CD4-positive, alpha-beta memory T cell (primary cell): ENCODE results near the gene C15orf39. TPM values are rescaled to one million over a fixed set of nuclear protein-coding genes. Genes with fewer than 3 reads are reported as not detected.

Experiments
- CTCF ChIA-PET: fragments of 350-600 bp; sonication (Branson Sonifier 250); formaldehyde crosslinking; loops from one replicate; lab custom pipeline; 2021; ENCODE audit warnings: inconsistent platforms; ENCODE audit not compliant: partially characterized antibody; lab: Charles Lee
- POLR2A ChIA-PET: fragments of 350-600 bp; sonication (Branson Sonifier 250); formaldehyde crosslinking; loops from one replicate; lab custom pipeline; 2021; ENCODE audit not compliant: partially characterized antibody; lab: Charles Lee
- DNase-seq, 5 donors: peaks; one replicate each; pipeline versions ENCODE4 v3.0.0 to v3.0.0-alpha.2; 2020 to 2022; ENCODE audit warnings: mixed read lengths in 1 of 5
- H3K27ac ChIP-seq: one replicate; pipeline ENCODE4 v1.7.0; 2013; ENCODE audit warnings: low read depth, low read length
- H3K27me3 ChIP-seq: 2 replicates; pipeline ENCODE4 v1.7.0; 2013; ENCODE audit warnings: mild to moderate bottlenecking, low read length, moderate library complexity; ENCODE audit not compliant: insufficient read depth
- H3K36me3 ChIP-seq: 2 replicates; pipeline ENCODE4 v1.7.0; 2013; ENCODE audit warnings: mild to moderate bottlenecking, low read length, moderate library complexity; ENCODE audit not compliant: insufficient read depth
- H3K4me1 ChIP-seq: 2 replicates; pipeline ENCODE4 v1.7.0; 2013; ENCODE audit warnings: mild to moderate bottlenecking, low read length, moderate library complexity; ENCODE audit not compliant: insufficient read depth
- H3K4me3 ChIP-seq, 2 donors: one replicate each; pipeline ENCODE4 v1.7.0; 2013; ENCODE audit warnings: low read length in 2 of 2, mild to moderate bottlenecking in 1 of 2
- H3K9me3 ChIP-seq, 2 donors: one replicate each; pipeline ENCODE4 v1.7.0; 2013; ENCODE audit warnings: low read length in 2 of 2, control low read depth in 1 of 2; ENCODE audit not compliant: control insufficient read depth in 1 of 2
- H3K27ac Mint-ChIP-seq, 7 donors: one replicate each; pipeline ENCODE4 v1.8.0; 2020 to 2021; ENCODE audit warnings: mixed read lengths in 7 of 7, mild to moderate bottlenecking in 6 of 7, inconsistent platforms in 3 of 7, moderate library complexity in 3 of 7
- H3K27me3 Mint-ChIP-seq, 2 donors: one replicate each; pipeline ENCODE4 v1.8.0; 2020 to 2021; ENCODE audit warnings: mixed read lengths in 2 of 2
- H3K36me3 Mint-ChIP-seq, 2 donors: one replicate each; pipeline ENCODE4 v1.8.0; 2020 to 2021; ENCODE audit warnings: mixed read lengths in 2 of 2, inconsistent platforms in 1 of 2, mild to moderate bottlenecking in 1 of 2
- H3K4me1 Mint-ChIP-seq, 4 donors: one replicate each; pipeline ENCODE4 v1.8.0; 2020 to 2021; ENCODE audit warnings: mixed read lengths in 4 of 4, mild to moderate bottlenecking in 1 of 4
- H3K4me3 Mint-ChIP-seq, 8 donors: one replicate each; pipeline ENCODE4 v1.8.0; 2020 to 2021; ENCODE audit warnings: mixed read lengths in 8 of 8, mild to moderate bottlenecking in 7 of 8, moderate library complexity in 6 of 8, inconsistent platforms in 3 of 8
- H3K9me3 Mint-ChIP-seq, 8 donors: one replicate each; pipeline ENCODE4 v1.8.0; 2020 to 2021; ENCODE audit warnings: mixed read lengths in 8 of 8, mild to moderate bottlenecking in 5 of 8, inconsistent platforms in 3 of 8, moderate library complexity in 1 of 8
- intact Hi-C: fragments of 100-400 bp; cut with micrococcal nuclease; formaldehyde crosslinking; loops from one replicate; pipeline ENCODE4 v1.15.1; 2023
- polyA plus RNA-seq, 2 donors: library from polyadenylated mRNA; unstranded; fragments of 300-500 nt; fragmentation: Illumina TruSeq; gene quantifications; one replicate each; pipeline ENCODE4 v1.2.3, GENCODE V29; 2021
- total RNA-seq, 2 experiments: library from RNA; stranded (reverse); gene quantifications; one replicate each; pipeline ENCODE4 v1.2.3, GENCODE V29; 2021

C15orf39 gene
- total and polyA plus RNA-seq, 4 experiments from 2014 or later: 0.36 to 27.0 (median 15.2) TPM

GRCh38 chr15:75193976-75194375, 7.7 kb upstream of the C15orf39 start:
- no peak overlapping the region for H3K4me3 Mint-ChIP-seq
- H3K4me1 Mint-ChIP-seq: peaks cover 0 to 2% (median 0%) of the 10 kb centered on the region in 4 donors
- H3K9me3 Mint-ChIP-seq: no peaks in the 10 kb centered on the region
- Histone ChIP-seq H3K27ac (no peak overlapping the region), H3K4me1 (no peaks in the 10 kb centered on the region), H3K4me3 (no peak overlapping the region), H3K9me3 (no peaks in the 10 kb centered on the region), H3K36me3 (no peaks in the 10 kb centered on the region), H3K27me3 (no peaks in the 10 kb centered on the region)
- no peaks in the 10 kb centered on the region for H3K36me3 Mint-ChIP-seq
- DNase-seq: no peak
- ChIA-PET CTCF (no interaction called here), POLR2A (interaction anchor here (1.3 kb wide), 1 partner anchor 21 kb away, joined by 3 read pairs; no protein-coding TSS in a partner anchor)
- intact Hi-C loops: no loop called here
- peaks cover 0 to 4% of the 10 kb centered on the region in 2 donors for H3K27me3 Mint-ChIP-seq
- H3K27ac Mint-ChIP-seq: no peak overlapping the region

- Mint-ChIP-seq H3K27me3 (peaks cover 0 to 2% of the 10 kb centered on the region in 2 donors), H3K27ac (no peak overlapping the region), H3K4me1 (peaks cover 0 to 6% (median 0%) of the 10 kb centered on the region in 4 donors), H3K4me3 (no peak overlapping the region), H3K36me3 (no peaks in the 10 kb centered on the region), H3K9me3 (no peaks in the 10 kb centered on the region)
- no peak overlapping the region for H3K27ac ChIP-seq
- no peaks in the 10 kb centered on the region for H3K4me1 ChIP-seq
- H3K36me3 ChIP-seq: no peaks in the 10 kb centered on the region
- H3K27me3 ChIP-seq: no peaks in the 10 kb centered on the region
- H3K9me3 ChIP-seq: no peaks in the 10 kb centered on the region
- intact Hi-C loops: no loop called here
- POLR2A ChIA-PET: interaction anchor here (1.3 kb wide), 1 partner anchor 21 kb away, joined by 3 read pairs; no protein-coding TSS in a partner anchor
- no peak overlapping the region for H3K4me3 ChIP-seq
- CTCF ChIA-PET: no interaction called here
- DNase-seq: no peak
Observed at GRCh38 chr15:75194397-75194796, 7.3 kb upstream of the C15orf39 start.

- no peak overlapping the region for H3K4me3 Mint-ChIP-seq
- no peak overlapping the region for H3K4me3 ChIP-seq
- POLR2A ChIA-PET: no interaction called here
- no peaks in the 10 kb centered on the region for H3K9me3 ChIP-seq
- no peaks in the 10 kb centered on the region for H3K27me3 ChIP-seq
- H3K27ac Mint-ChIP-seq: no peak overlapping the region
- H3K4me1 ChIP-seq: peaks cover 3% of the 10 kb centered on the region
- no peak overlapping the region for H3K27ac ChIP-seq
- no peaks in the 10 kb centered on the region for H3K36me3 Mint-ChIP-seq
- CTCF ChIA-PET: no interaction called here
- no peak for DNase-seq
- H3K9me3 Mint-ChIP-seq: no peaks in the 10 kb centered on the region
- no peaks in the 10 kb centered on the region for H3K36me3 ChIP-seq
- peaks cover 0 to 15% (median 2%) of the 10 kb centered on the region in 4 donors for H3K4me1 Mint-ChIP-seq
- intact Hi-C loops: no loop called here
- no peaks in the 10 kb centered on the region for H3K27me3 Mint-ChIP-seq
Observed at GRCh38 chr15:75195122-75195765, 6.4 kb upstream of the C15orf39 start.

GRCh38 chr15:75195766-75196241, 5.9 kb upstream of the C15orf39 start:
- no peaks in the 10 kb centered on the region for H3K9me3 Mint-ChIP-seq

GRCh38 chr15:75197062-75197630, 4.5 kb upstream of the C15orf39 start:
- Histone ChIP-seq H3K36me3 (no peaks in the 10 kb centered on the region), H3K27me3 (no peaks in the 10 kb centered on the region), H3K9me3 (no peaks in the 10 kb centered on the region), H3K4me1 (peaks cover 16% of the 10 kb centered on the region), H3K27ac (no peak overlapping the region), H3K4me3 (no peak overlapping the region)
- Mint-ChIP-seq H3K27ac (no peak overlapping the region), H3K9me3 (no peaks in the 10 kb centered on the region), H3K4me1 (peaks cover 6 to 28% (median 10%) of the 10 kb centered on the region in 4 donors), H3K4me3 (no peak overlapping the region), H3K36me3 (peaks cover 0 to 2% of the 10 kb centered on the region in 2 donors), H3K27me3 (no peaks in the 10 kb centered on the region)
- POLR2A ChIA-PET: interaction anchor here (0.6 kb wide), 1 partner anchor 322 kb away, joined by 4 read pairs; no protein-coding TSS in a partner anchor
- CTCF ChIA-PET: interaction anchor here (1.3 kb wide), 1 partner anchor 167 kb away, joined by 3 read pairs; no protein-coding TSS in a partner anchor
- no peak for DNase-seq
- intact Hi-C loops: no loop called here

More at GRCh38 chr15:75195766-75196241, 5.9 kb upstream of the C15orf39 start:
- H3K4me3 ChIP-seq: no peak overlapping the region
- no peaks in the 10 kb centered on the region for H3K27me3 Mint-ChIP-seq
- ChIA-PET POLR2A (no interaction called here), CTCF (interaction anchor here (1.3 kb wide), 1 partner anchor 166 kb away, joined by 3 read pairs; no protein-coding TSS in a partner anchor)
- H3K9me3 ChIP-seq: no peaks in the 10 kb centered on the region
- H3K36me3 ChIP-seq: no peaks in the 10 kb centered on the region
- intact Hi-C loops: no loop called here
- no peak overlapping the region for H3K27ac ChIP-seq
- H3K27ac Mint-ChIP-seq: no peak overlapping the region
- no peaks in the 10 kb centered on the region for H3K36me3 Mint-ChIP-seq
- H3K4me1 ChIP-seq: peaks cover 9% of the 10 kb centered on the region
- no peak overlapping the region for H3K4me3 Mint-ChIP-seq
- H3K27me3 ChIP-seq: no peaks in the 10 kb centered on the region
- peaks cover 2 to 21% (median 5%) of the 10 kb centered on the region in 4 donors for H3K4me1 Mint-ChIP-seq
- DNase-seq: no peak

- H3K4me1 ChIP-seq: peaks cover 25% of the 10 kb centered on the region
Observed at GRCh38 chr15:75198560-75199356, 2.9 kb upstream of the C15orf39 start.

More at GRCh38 chr15:75198560-75199356, 2.9 kb upstream of the C15orf39 start:
- Histone ChIP-seq H3K36me3 (no peaks in the 10 kb centered on the region), H3K27ac (no peak overlapping the region), H3K27me3 (no peaks in the 10 kb centered on the region), H3K9me3 (no peaks in the 10 kb centered on the region), H3K4me3 (no peak overlapping the region)
- POLR2A ChIA-PET: no interaction called here
- peaks cover 0 to 5% of the 10 kb centered on the region in 2 donors for H3K36me3 Mint-ChIP-seq
- DNase-seq: peak in 3 of 5 donors; percentile 19 to 50 (median 30)
- no peaks in the 10 kb centered on the region for H3K9me3 Mint-ChIP-seq
- H3K27me3 Mint-ChIP-seq: no peaks in the 10 kb centered on the region
- H3K27ac Mint-ChIP-seq: peak overlapping the region in 3 of 7 donors; percentile 18 to 96 (median 30)
- intact Hi-C loops: no loop called here
- H3K4me1 Mint-ChIP-seq: peaks cover 6 to 41% (median 15%) of the 10 kb centered on the region in 4 donors
- H3K4me3 Mint-ChIP-seq: peak overlapping the region in 2 of 8 donors; percentile 46 to 53
- CTCF ChIA-PET: interaction anchor here (0.6 to 1.8 kb wide), 3 partner anchors 155 to 169 kb away, joined by 3 to 6 read pairs (median 4); no protein-coding TSS in a partner anchor
